Mesenchymal stem cell (in vitro differentiated cells and primary cell): Measurements from ENCODE around the gene ITGB8.

Experiments
- DNase-seq: peaks from one replicate; pipeline ENCODE4 v3.0.0-alpha.2; 2013
- H2AFZ ChIP-seq: one replicate; pipeline ENCODE4 v1.6.1; 2013; ENCODE audit warnings: low read depth, mild to moderate bottlenecking, control low read depth, inconsistent platforms, low read length, moderate library complexity
- H2AK5ac ChIP-seq: 2 replicates; pipeline ENCODE4 v1.6.1; 2013; ENCODE audit warnings: low read length, moderate library complexity, mild to moderate bottlenecking, inconsistent platforms; ENCODE audit not compliant: severe bottlenecking
- H2BK120ac ChIP-seq: one replicate; pipeline ENCODE4 v1.6.1; 2013; ENCODE audit warnings: low read depth, mild to moderate bottlenecking, inconsistent platforms, low read length, moderate library complexity
- H2BK12ac ChIP-seq, 2 experiments: one replicate each; pipeline ENCODE4 v1.6.1; 2013; ENCODE audit warnings: inconsistent platforms in 2 of 2, low read length in 2 of 2, mild to moderate bottlenecking in 2 of 2, moderate library complexity in 2 of 2, control low read depth in 1 of 2
- H2BK15ac ChIP-seq: one replicate; pipeline ENCODE4 v1.6.1; 2013; ENCODE audit warnings: mild to moderate bottlenecking, low read depth, inconsistent platforms; ENCODE audit not compliant: poor library complexity, severe bottlenecking
- H2BK5ac ChIP-seq: 2 replicates; pipeline ENCODE4 v1.6.1; 2013; ENCODE audit warnings: low read depth, mild to moderate bottlenecking, low read length, control low read depth, inconsistent platforms; ENCODE audit not compliant: poor library complexity, severe bottlenecking
- H3K14ac ChIP-seq, 2 experiments: one replicate each; pipeline ENCODE4 v1.6.1; 2013; ENCODE audit warnings: inconsistent platforms in 2 of 2, low read length in 2 of 2, control low read depth in 1 of 2, mild to moderate bottlenecking in 1 of 2, moderate library complexity in 1 of 2
- H3K18ac ChIP-seq, 2 experiments: one replicate each; pipeline ENCODE4 v1.6.1; 2013; ENCODE audit warnings: inconsistent platforms in 2 of 2, low read length in 2 of 2, control low read depth in 1 of 2, low read depth in 1 of 2, mild to moderate bottlenecking in 1 of 2
- H3K23ac ChIP-seq, 2 experiments: one replicate each; pipeline ENCODE4 v1.6.1; 2013; ENCODE audit warnings: inconsistent platforms in 2 of 2, low read length in 2 of 2, mild to moderate bottlenecking in 2 of 2, moderate library complexity in 2 of 2, control low read depth in 1 of 2
- H3K27ac ChIP-seq: 2 replicates; pipeline ENCODE4 v1.5.1; 2013; ENCODE audit warnings: mild to moderate bottlenecking, moderate library complexity, low read length, control low read depth, inconsistent platforms; ENCODE audit not compliant: poor library complexity, severe bottlenecking
- H3K27me3 ChIP-seq, 2 experiments: 2 replicates each; pipeline versions ENCODE4 v1.6.1 to v1.7.0; 2013; ENCODE audit warnings: low read length in 2 of 2, mild to moderate bottlenecking in 2 of 2, moderate library complexity in 2 of 2, control low read depth in 1 of 2, inconsistent platforms in 1 of 2; ENCODE audit not compliant: control insufficient read depth in 1 of 2, insufficient read depth in 1 of 2
- H3K36me3 ChIP-seq, 2 experiments: 2 replicates each; pipeline versions ENCODE4 v1.6.1 to v1.7.0; 2013; ENCODE audit warnings: low read length in 2 of 2, control low read depth in 1 of 2, inconsistent platforms in 1 of 2, low read depth in 1 of 2, mild to moderate bottlenecking in 1 of 2; ENCODE audit not compliant: insufficient read depth in 2 of 2, control insufficient read depth in 1 of 2
- H3K4ac ChIP-seq, 2 experiments: one replicate each; pipeline ENCODE4 v1.6.1; 2013; ENCODE audit warnings: inconsistent platforms in 2 of 2, low read length in 2 of 2, mild to moderate bottlenecking in 2 of 2, moderate library complexity in 2 of 2, control low read depth in 1 of 2, low read depth in 1 of 2
- H3K4me1 ChIP-seq: 2 replicates; pipeline ENCODE4 v1.6.1; 2013; ENCODE audit warnings: low read depth, low read length, control low read depth; ENCODE audit not compliant: control insufficient read depth, insufficient read depth
- H3K4me2 ChIP-seq: 2 replicates; pipeline ENCODE4 v1.6.1; 2013; ENCODE audit warnings: low read length, mild to moderate bottlenecking, inconsistent platforms; ENCODE audit not compliant: poor library complexity, severe bottlenecking
- H3K4me3 ChIP-seq, 2 experiments: 2 replicates each; pipeline versions ENCODE4 v1.5.1 to v1.7.0; 2013; ENCODE audit warnings: low read length in 2 of 2, mild to moderate bottlenecking in 2 of 2, control low read depth in 1 of 2, low read depth in 1 of 2; ENCODE audit not compliant: insufficient read depth in 1 of 2
- H3K79me1 ChIP-seq: replicated peaks from 2 replicates; pipeline ENCODE4 v1.6.1; 2013; ENCODE audit warnings: mild to moderate bottlenecking, control low read depth, low read length, inconsistent platforms; ENCODE audit not compliant: poor library complexity, severe bottlenecking
- H3K9ac ChIP-seq: 2 replicates; pipeline ENCODE4 v1.7.0; 2013; ENCODE audit warnings: mild to moderate bottlenecking, low read length, moderate library complexity
- H3K9me3 ChIP-seq: 2 replicates; pipeline ENCODE4 v1.7.0; 2013; ENCODE audit warnings: mild to moderate bottlenecking, low read length; ENCODE audit not compliant: control insufficient read depth
- H4K8ac ChIP-seq: one replicate; pipeline ENCODE4 v1.6.1; 2013; ENCODE audit warnings: inconsistent platforms, mild to moderate bottlenecking, low read length, moderate library complexity
- H4K91ac ChIP-seq: one replicate; pipeline ENCODE4 v1.6.1; 2013; ENCODE audit warnings: mild to moderate bottlenecking, low read length, inconsistent platforms
- WGBS: methylation state at CpG from one replicate; pipeline ENCODE4 v1.1.7; 2013; ENCODE audit warnings: mixed read lengths; 5-methylcytosine and 5-hydroxymethylcytosine counted together

Gene ITGB8

GRCh38 chr7:20330928-20331909 is 519 bp downstream of the ITGB8 start:
- peak overlapping the region in 1 of 2 experiments; percentile 17 for H3K4ac ChIP-seq
- peak overlapping the region; percentile 91 for H2AFZ ChIP-seq
- peak overlapping the region; percentile 26 for H2BK15ac ChIP-seq
- peak overlapping the region in 1 of 2 experiments; percentile 61 for H3K18ac ChIP-seq
- no peak overlapping the region for H3K23ac ChIP-seq
- H4K8ac ChIP-seq, result peak overlapping the region; percentile 48
- no peak overlapping the region for H4K91ac ChIP-seq
- H3K4me2 ChIP-seq, result peak overlapping the region; percentile 61
- under 1% methylated on average over 89 of the region's 92 CpGs for WGBS
- H3K9ac ChIP-seq, result peak overlapping the region; percentile 95
- H2BK120ac ChIP-seq, result no peak overlapping the region
- peak overlapping the region; percentile 81 to 94 for H3K4me3 ChIP-seq
- no peaks in the 10 kb centered on the region for H3K9me3 ChIP-seq
- no peaks in the 10 kb centered on the region for H3K79me1 ChIP-seq
- peaks cover 4% of the 10 kb centered on the region for H3K4me1 ChIP-seq
- H3K14ac ChIP-seq, result peak overlapping the region in 1 of 2 experiments; percentile 46
- peak overlapping the region; percentile 93 for H2BK5ac ChIP-seq
- peak overlapping the region; percentile 38 for H2AK5ac ChIP-seq
- peak overlapping the region; percentile 69 for H3K27ac ChIP-seq
- H3K27me3 ChIP-seq, result no peaks in the 10 kb centered on the region
- H2BK12ac ChIP-seq, result peak overlapping the region in 1 of 2 experiments; percentile 54
- peak; percentile 19 for DNase-seq
- H3K36me3 ChIP-seq, result peaks cover 0 to under 1% of the 10 kb centered on the region in 2 experiments

- H2BK120ac ChIP-seq, result no peak overlapping the region
- no peak for DNase-seq
- no peaks in the 10 kb centered on the region for H3K27me3 ChIP-seq
- H4K8ac ChIP-seq, result peak overlapping the region; percentile 48
- no peak overlapping the region for H3K14ac ChIP-seq
- H4K91ac ChIP-seq, result no peak overlapping the region
- no peak overlapping the region for H3K18ac ChIP-seq
- peak overlapping the region; percentile 95 for H3K9ac ChIP-seq
- peak overlapping the region; percentile 81 to 94 for H3K4me3 ChIP-seq
- WGBS, result 25% methylated on average over 9 of the region's 13 CpGs
- H3K36me3 ChIP-seq, result peaks cover 0 to 5% of the 10 kb centered on the region in 2 experiments
- H2AK5ac ChIP-seq, result no peak overlapping the region
- H2BK12ac ChIP-seq, result no peak overlapping the region
- no peaks in the 10 kb centered on the region for H3K9me3 ChIP-seq
- no peak overlapping the region for H2BK15ac ChIP-seq
- H3K79me1 ChIP-seq, result no peaks in the 10 kb centered on the region
- peak overlapping the region; percentile 61 for H3K4me2 ChIP-seq
- H3K4me1 ChIP-seq, result peaks cover 2% of the 10 kb centered on the region
- no peak overlapping the region for H3K23ac ChIP-seq
- peak overlapping the region; percentile 93 for H2BK5ac ChIP-seq
- H3K4ac ChIP-seq, result no peak overlapping the region
- peak overlapping the region; percentile 39 for H3K27ac ChIP-seq
- no peak overlapping the region for H2AFZ ChIP-seq
Measured at GRCh38 chr7:20331910-20332813, 1.5 kb downstream of the ITGB8 start.

GRCh38 chr7:20338285-20338684 is 7.6 kb downstream of the ITGB8 start:
- no peak overlapping the region for H2BK5ac ChIP-seq
- no peaks in the 10 kb centered on the region for H3K27me3 ChIP-seq
- H2BK15ac ChIP-seq, result no peak overlapping the region
- H3K4me3 ChIP-seq, result no peak overlapping the region
- no peaks in the 10 kb centered on the region for H3K9me3 ChIP-seq
- H4K8ac ChIP-seq, result no peak overlapping the region
- H3K27ac ChIP-seq, result no peak overlapping the region
- no peak overlapping the region for H4K91ac ChIP-seq
- H3K4me1 ChIP-seq, result peaks cover 5% of the 10 kb centered on the region
- H2BK12ac ChIP-seq, result no peak overlapping the region
- WGBS, result 93% methylated on average over 5 of the region's 6 CpGs
- H2AK5ac ChIP-seq, result no peak overlapping the region
- no peak overlapping the region for H2AFZ ChIP-seq
- H3K23ac ChIP-seq, result no peak overlapping the region
- no peak overlapping the region for H3K4me2 ChIP-seq
- no peak overlapping the region for H3K9ac ChIP-seq
- H3K14ac ChIP-seq, result no peak overlapping the region
- no peak overlapping the region for H3K4ac ChIP-seq
- peaks cover 8 to 40% of the 10 kb centered on the region in 2 experiments for H3K36me3 ChIP-seq
- no peak overlapping the region for H3K18ac ChIP-seq
- peaks cover 7% of the 10 kb centered on the region for H3K79me1 ChIP-seq
- DNase-seq, result no peak
- H2BK120ac ChIP-seq, result no peak overlapping the region
